Activated T-cell treated with anti-CD3 and anti-CD28 coated beads for 48 hours (primary cell): ENCODE measurements around the gene NSUN4.

Experiments
- DNase-seq: peaks from one replicate; pipeline ENCODE4 v3.0.0-alpha.2; 2020; ENCODE audit warnings: low read depth

The NSUN4 gene

DNA sequence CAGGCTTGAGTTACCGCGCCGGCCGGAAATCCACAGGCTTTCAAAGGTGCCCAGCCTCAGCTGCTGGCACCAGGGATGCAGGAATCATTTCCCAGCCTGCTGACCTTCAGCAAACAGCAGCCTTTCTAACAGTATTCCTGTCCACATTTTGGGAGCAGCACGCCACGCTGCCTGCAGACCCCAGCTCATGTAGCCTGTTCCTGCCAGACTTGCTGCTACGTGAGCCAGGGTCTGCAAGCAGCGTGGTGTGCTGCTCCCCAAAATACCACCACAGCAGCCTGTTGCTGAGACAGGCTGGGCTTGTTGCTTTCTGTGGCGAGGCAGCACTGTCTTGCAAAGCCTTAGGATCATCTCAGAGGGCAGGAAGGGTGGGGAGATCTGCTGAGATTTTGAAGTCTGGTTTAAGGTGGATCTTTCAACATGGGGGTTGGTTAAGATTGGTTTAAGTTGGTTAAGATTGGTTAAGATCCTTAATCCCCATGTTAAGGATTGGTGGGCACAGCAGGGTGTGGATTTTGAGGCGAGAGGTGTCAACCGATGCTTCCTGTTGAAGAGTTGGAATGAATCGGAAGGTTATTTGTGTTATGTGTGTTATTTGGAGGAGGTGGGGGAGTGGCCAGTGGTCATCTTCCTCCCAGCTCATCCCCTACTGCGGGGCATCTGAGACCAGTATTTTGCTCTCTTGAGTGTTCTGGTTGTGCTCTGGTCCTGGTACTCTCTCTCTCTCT is 66.4 kb downstream of the NSUN4 start:
- no peak for DNase-seq

DNA sequence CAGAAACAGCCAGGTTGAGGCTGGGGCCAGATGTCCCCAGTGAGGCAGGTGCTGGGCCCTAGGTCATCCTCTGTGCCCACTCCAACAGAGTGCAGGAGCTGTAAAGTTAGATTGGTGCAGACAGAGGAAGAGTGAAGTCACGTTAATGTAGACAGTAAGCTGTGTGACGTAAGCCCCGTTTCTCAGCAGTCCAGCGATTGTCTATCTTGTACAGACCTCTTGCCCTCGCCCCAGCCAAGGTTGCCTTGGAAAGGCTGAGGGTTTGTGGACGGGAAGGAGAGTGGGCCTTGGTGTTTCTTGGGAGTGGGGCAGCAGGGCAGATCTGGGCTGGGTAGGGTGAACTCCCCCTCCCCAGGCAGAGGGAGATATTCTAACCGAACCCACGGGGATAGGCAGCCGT is 67.0 kb downstream of the NSUN4 start:
- DNase-seq: no peak

DNA sequence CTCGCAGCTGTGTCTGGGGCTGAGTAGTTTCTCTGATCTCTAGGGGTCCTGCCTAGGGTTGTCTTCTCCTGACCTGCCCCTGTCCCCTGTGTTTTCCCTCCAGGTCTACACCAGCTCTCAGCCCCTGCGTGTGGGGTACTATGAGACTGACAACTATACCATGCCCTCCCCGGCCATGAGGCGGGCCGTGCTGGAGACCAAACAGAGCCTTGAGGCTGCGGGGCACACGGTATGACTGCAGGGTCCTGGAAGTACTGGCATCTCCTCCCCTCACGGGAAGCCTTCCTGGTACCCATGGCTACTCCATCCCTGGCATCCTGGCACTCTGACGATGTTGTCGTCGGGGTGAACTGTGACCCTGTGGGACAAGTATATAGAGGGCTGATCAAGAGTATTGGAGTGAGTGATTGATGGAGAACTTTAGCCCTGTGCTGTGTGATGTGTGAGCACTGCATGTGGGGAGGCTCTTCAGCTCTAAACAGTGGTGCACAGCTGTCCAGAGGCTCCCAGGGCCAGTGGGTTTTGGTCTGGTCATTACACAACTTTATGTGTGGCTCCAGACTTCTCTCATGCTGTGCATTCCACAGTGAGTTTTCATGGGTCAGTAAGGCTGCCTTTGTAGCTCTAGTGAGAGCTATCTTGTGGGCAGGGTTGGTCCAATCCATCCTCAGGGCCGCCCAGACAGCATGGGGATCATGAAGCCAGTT is 67.9 kb downstream of the NSUN4 start:
- DNase-seq: no peak

DNA sequence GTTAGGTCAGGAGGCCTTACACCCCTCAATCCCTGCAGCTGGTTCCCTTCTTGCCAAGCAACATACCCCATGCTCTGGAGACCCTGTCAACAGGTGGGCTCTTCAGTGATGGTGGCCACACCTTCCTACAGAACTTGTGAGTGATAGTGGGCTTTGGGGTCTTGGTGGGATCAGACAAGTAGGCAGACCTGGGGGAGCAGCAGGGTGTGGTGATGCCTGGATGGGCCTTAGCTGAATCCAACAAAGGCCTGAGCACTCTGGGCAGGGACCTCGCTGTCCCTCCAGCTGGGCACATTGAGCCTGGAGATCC is 68.4 kb downstream of the NSUN4 start:
- no peak for DNase-seq

GRCh38 chr1:46410156-46411009 is 69.8 kb downstream of the NSUN4 start:
- DNase-seq: no peak

- DNase-seq: no peak
Measured at GRCh38 chr1:46411010-46411405, 70.4 kb downstream of the NSUN4 start.
